ENCODE data around the gene DEUP1.

DNA sequence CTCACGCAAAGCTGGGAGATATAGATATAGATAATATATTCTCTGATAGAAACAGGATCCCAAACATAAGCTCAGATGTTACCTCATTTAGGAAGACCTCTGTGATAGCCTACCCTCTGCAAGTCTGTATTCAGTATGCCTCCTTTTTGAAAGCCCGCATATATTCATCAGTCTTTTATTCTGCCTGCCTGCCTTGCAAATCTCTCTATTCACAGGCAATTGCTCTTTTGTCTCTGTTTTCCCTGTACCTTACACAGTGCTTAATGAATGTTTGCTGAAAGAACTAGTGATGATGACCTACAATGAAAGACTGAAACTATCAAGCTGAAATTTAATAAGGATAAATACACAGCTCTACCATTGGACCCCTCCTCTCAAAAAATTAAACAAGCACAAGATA lies 18.4 kb downstream of the DEUP1 start:
- TF ChIP-seq, protein P1, sequence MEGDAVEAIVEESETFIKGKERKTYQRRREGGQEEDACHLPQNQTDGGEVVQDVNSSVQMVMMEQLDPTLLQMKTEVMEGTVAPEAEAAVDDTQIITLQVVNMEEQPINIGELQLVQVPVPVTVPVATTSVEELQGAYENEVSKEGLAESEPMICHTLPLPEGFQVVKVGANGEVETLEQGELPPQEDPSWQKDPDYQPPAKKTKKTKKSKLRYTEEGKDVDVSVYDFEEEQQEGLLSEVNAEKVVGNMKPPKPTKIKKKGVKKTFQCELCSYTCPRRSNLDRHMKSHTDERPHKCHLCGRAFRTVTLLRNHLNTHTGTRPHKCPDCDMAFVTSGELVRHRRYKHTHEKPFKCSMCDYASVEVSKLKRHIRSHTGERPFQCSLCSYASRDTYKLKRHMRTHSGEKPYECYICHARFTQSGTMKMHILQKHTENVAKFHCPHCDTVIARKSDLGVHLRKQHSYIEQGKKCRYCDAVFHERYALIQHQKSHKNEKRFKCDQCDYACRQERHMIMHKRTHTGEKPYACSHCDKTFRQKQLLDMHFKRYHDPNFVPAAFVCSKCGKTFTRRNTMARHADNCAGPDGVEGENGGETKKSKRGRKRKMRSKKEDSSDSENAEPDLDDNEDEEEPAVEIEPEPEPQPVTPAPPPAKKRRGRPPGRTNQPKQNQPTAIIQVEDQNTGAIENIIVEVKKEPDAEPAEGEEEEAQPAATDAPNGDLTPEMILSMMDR (conservative IDR thresholded peaks at IDR 0.05): no peak
- no peak for TF ChIP-seq ZFX (IDR thresholded peaks at IDR 0.05)

Data from C4-2B (cell line).